ENCODE data around the gene PARK7.
"Not testable (repeated sequence)": the region's sequence is repeated elsewhere in the genome, so short reads cannot be mapped to it uniquely, and the experiment has no call there.

PARK7 gene

GRCh38 chr1:7943251-7943650, 18.3 kb upstream of the PARK7 start:
- DNase-seq (ENCODE audit: low read depth in 2 of 2) = no peak

- no peak for DNase-seq (ENCODE audit: low read depth in 2 of 2)
Measured at GRCh38 chr1:7948960-7949359, 12.6 kb upstream of the PARK7 start.

- DNase-seq (ENCODE audit: low read depth in 2 of 2) = not testable (repeated sequence)
Measured at GRCh38 chr1:7952791-7953190, 8.7 kb upstream of the PARK7 start.

GRCh38 chr1:7953850-7954609, 7.5 kb upstream of the PARK7 start:
- peak; percentile 93 to 97 for DNase-seq (ENCODE audit: low read depth in 2 of 2)

GRCh38 chr1:7954683-7955082, 6.8 kb upstream of the PARK7 start:
- DNase-seq (ENCODE audit: low read depth in 2 of 2) = no peak

- no peak for DNase-seq (ENCODE audit: low read depth in 2 of 2)
Measured at GRCh38 chr1:7956218-7957032, 5.1 kb upstream of the PARK7 start.

- DNase-seq (ENCODE audit: low read depth in 2 of 2) = no peak
Measured at GRCh38 chr1:7960165-7960564, 1.3 kb upstream of the PARK7 start.

GRCh38 chr1:7960867-7961215, 670 bp upstream of the PARK7 start:
- DNase-seq (ENCODE audit: low read depth in 2 of 2) = no peak

- DNase-seq (ENCODE audit: low read depth in 2 of 2) = no peak
Measured at GRCh38 chr1:7962014-7962335, 464 bp downstream of the PARK7 start.

- no peak for DNase-seq (ENCODE audit: low read depth in 2 of 2)
Measured at GRCh38 chr1:7962636-7963377, 1.3 kb downstream of the PARK7 start.

GRCh38 chr1:7963378-7963730, 1.8 kb downstream of the PARK7 start:
- DNase-seq (ENCODE audit: low read depth in 2 of 2) = not testable (repeated sequence)

- DNase-seq (ENCODE audit: low read depth in 2 of 2) = not testable (repeated sequence)
Measured at GRCh38 chr1:7963841-7964240, 2.3 kb downstream of the PARK7 start.

GRCh38 chr1:7964476-7964875, 3.0 kb downstream of the PARK7 start:
- no peak for DNase-seq (ENCODE audit: low read depth in 2 of 2)

- no peak for DNase-seq (ENCODE audit: low read depth in 2 of 2)
Measured at GRCh38 chr1:7967196-7967595, 5.7 kb downstream of the PARK7 start.

GRCh38 chr1:7967651-7968050, 6.1 kb downstream of the PARK7 start:
- DNase-seq (ENCODE audit: low read depth in 2 of 2) = no peak

GRCh38 chr1:7970246-7970645, 8.7 kb downstream of the PARK7 start:
- no peak for DNase-seq (ENCODE audit: low read depth in 2 of 2)

GRCh38 chr1:7971024-7971423, 9.5 kb downstream of the PARK7 start:
- DNase-seq (ENCODE audit: low read depth in 2 of 2) = no peak

GRCh38 chr1:7972285-7972684, 10.8 kb downstream of the PARK7 start:
- no peak for DNase-seq (ENCODE audit: low read depth in 2 of 2)

- no peak for DNase-seq (ENCODE audit: low read depth in 2 of 2)
Measured at GRCh38 chr1:7973086-7973485, 11.6 kb downstream of the PARK7 start.

- DNase-seq (ENCODE audit: low read depth in 2 of 2) = no peak
Measured at GRCh38 chr1:7975212-7975865, 13.8 kb downstream of the PARK7 start.

GRCh38 chr1:7980984-7981383, 19.5 kb downstream of the PARK7 start:
- DNase-seq (ENCODE audit: low read depth in 2 of 2) = no peak

- DNase-seq (ENCODE audit: low read depth in 2 of 2) = no peak
Measured at GRCh38 chr1:7983086-7983778, 21.7 kb downstream of the PARK7 start.

Data from stimulated activated CD8-positive, alpha-beta memory T cell treated with anti-CD3 and anti-CD28 coated beads, Interleukin-2, amount 100 ng/mL, for 48 hours (primary cell).